ENCODE data around the gene PLK5. TPM values are rescaled to one million over a fixed set of nuclear protein-coding genes. Genes with fewer than 3 reads are reported as not detected.

Gene PLK5
- total RNA-seq, 1 experiment from 2014 or later, result 1.4 TPM

DNA sequence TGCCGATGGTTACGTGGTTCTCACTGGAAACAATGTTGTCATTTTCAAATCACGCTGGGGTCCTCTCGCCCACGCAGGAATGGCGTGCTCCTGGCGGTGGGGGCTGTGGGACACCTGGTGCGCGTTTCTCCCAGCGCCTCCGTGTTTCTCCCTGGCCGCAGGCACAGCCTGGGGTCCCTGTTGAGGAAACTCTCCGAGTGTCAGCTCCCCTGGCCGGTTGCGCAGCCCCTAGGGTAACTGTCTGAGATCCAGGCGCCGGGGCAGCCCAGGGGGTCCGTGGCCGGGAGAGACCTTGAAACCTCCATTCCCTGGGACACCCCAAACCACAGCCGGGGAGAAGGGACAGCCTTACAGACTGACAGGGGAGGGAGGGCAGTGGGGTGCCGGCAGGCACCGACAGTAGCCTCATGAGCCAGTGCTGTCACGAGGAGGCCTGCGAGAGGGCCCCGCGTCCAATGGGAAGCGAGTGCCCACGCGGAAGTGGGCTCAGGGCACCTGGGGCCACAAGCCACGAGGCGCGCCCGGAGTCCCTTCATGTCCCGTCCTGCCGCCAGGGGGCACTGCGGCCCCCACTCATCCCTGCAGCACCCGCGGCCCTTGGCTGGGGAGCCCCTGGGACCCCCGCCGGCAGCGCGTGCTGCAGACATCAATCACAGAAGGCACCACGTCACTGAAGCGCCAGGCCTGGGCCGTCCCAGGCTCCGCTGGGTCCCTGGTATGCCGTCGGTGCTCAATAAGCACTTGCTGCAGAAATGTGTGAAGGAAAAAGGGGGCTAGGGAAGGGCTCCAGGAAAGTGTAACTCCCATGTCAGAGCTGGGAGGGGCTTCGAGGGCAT lies 20.6 kb upstream of the PLK5 start:
- no peaks in the 10 kb centered on the region for H3K9me3 Mint-ChIP-seq
- peak; percentile 82 for DNase-seq (ENCODE audit: low spot score)
- CTCF ChIA-PET, result interaction anchor here (0.6 to 2.6 kb wide), 8 partner anchors 10 to 43 kb away, joined by 3 to 15 read pairs (median 4); partner anchors contain the start of gene REEP6
- TF ChIP-seq TEAD1 (CRISPR knock-in tag; IDR thresholded peaks at IDR 0.05) (0 out of 2 replicates have a peak, but pooled peaks have one; percentile 47), ZNF219 (CRISPR knock-in tag; IDR thresholded peaks at IDR 0.05; ENCODE audit: borderline replicate concordance) (0 out of 2 replicates have a peak, but pooled peaks have one; percentile 76), GTF2I (CRISPR knock-in tag; conservative IDR thresholded peaks at IDR 0.05) (no peak), ZNF396 (CRISPR knock-in tag; IDR thresholded peaks at IDR 0.05; ENCODE audit: borderline replicate concordance) (no peak), ZNF138 (CRISPR knock-in tag; conservative IDR thresholded peaks at IDR 0.05) (no peak), TEAD4 (CRISPR knock-in tag; IDR thresholded peaks at IDR 0.05) (0 out of 2 replicates have a peak, but pooled peaks have one; percentile 31), ZNF423 (CRISPR knock-in tag; IDR thresholded peaks at IDR 0.05) (0 out of 2 replicates have a peak, but pooled peaks have one; percentile 28), RELA (CRISPR knock-in tag; IDR thresholded peaks at IDR 0.05; ENCODE audit: borderline replicate concordance) (peak; percentile 19; the same call in 1 of the 2 replicates), CBFB (CRISPR knock-in tag; IDR thresholded peaks at IDR 0.05; ENCODE audit: low read depth) (no peak), ZNF232 (CRISPR knock-in tag; IDR thresholded peaks at IDR 0.05) (0 out of 2 replicates have a peak, but pooled peaks have one; percentile 34)
- TF ChIP-seq, protein P1, sequence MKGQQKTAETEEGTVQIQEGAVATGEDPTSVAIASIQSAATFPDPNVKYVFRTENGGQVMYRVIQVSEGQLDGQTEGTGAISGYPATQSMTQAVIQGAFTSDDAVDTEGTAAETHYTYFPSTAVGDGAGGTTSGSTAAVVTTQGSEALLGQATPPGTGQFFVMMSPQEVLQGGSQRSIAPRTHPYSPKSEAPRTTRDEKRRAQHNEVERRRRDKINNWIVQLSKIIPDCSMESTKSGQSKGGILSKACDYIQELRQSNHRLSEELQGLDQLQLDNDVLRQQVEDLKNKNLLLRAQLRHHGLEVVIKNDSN (CRISPR knock-in tag; IDR thresholded peaks at IDR 0.05), result peak; percentile 60
- TF ChIP-seq, protein P2, sequence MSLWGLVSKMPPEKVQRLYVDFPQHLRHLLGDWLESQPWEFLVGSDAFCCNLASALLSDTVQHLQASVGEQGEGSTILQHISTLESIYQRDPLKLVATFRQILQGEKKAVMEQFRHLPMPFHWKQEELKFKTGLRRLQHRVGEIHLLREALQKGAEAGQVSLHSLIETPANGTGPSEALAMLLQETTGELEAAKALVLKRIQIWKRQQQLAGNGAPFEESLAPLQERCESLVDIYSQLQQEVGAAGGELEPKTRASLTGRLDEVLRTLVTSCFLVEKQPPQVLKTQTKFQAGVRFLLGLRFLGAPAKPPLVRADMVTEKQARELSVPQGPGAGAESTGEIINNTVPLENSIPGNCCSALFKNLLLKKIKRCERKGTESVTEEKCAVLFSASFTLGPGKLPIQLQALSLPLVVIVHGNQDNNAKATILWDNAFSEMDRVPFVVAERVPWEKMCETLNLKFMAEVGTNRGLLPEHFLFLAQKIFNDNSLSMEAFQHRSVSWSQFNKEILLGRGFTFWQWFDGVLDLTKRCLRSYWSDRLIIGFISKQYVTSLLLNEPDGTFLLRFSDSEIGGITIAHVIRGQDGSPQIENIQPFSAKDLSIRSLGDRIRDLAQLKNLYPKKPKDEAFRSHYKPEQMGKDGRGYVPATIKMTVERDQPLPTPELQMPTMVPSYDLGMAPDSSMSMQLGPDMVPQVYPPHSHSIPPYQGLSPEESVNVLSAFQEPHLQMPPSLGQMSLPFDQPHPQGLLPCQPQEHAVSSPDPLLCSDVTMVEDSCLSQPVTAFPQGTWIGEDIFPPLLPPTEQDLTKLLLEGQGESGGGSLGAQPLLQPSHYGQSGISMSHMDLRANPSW (CRISPR knock-in tag; conservative IDR thresholded peaks at IDR 0.05; ENCODE audit: low read depth), result no peak
- TF ChIP-seq, protein P3, sequence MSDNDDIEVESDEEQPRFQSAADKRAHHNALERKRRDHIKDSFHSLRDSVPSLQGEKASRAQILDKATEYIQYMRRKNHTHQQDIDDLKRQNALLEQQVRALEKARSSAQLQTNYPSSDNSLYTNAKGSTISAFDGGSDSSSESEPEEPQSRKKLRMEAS (CRISPR knock-in tag; IDR thresholded peaks at IDR 0.05), result peak; percentile 92
- TF ChIP-seq, protein P4, sequence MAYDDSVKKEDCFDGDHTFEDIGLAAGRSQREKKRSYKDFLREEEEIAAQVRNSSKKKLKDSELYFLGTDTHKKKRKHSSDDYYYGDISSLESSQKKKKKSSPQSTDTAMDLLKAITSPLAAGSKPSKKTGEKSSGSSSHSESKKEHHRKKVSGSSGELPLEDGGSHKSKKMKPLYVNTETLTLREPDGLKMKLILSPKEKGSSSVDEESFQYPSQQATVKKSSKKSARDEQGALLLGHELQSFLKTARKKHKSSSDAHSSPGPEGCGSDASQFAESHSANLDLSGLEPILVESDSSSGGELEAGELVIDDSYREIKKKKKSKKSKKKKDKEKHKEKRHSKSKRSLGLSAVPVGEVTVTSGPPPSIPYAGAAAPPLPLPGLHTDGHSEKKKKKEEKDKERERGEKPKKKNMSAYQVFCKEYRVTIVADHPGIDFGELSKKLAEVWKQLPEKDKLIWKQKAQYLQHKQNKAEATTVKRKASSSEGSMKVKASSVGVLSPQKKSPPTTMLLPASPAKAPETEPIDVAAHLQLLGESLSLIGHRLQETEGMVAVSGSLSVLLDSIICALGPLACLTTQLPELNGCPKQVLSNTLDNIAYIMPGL (CRISPR knock-in tag; IDR thresholded peaks at IDR 0.05), result 0 out of 2 replicates have a peak, but pooled peaks have one; percentile 66
- TF ChIP-seq, protein P5, sequence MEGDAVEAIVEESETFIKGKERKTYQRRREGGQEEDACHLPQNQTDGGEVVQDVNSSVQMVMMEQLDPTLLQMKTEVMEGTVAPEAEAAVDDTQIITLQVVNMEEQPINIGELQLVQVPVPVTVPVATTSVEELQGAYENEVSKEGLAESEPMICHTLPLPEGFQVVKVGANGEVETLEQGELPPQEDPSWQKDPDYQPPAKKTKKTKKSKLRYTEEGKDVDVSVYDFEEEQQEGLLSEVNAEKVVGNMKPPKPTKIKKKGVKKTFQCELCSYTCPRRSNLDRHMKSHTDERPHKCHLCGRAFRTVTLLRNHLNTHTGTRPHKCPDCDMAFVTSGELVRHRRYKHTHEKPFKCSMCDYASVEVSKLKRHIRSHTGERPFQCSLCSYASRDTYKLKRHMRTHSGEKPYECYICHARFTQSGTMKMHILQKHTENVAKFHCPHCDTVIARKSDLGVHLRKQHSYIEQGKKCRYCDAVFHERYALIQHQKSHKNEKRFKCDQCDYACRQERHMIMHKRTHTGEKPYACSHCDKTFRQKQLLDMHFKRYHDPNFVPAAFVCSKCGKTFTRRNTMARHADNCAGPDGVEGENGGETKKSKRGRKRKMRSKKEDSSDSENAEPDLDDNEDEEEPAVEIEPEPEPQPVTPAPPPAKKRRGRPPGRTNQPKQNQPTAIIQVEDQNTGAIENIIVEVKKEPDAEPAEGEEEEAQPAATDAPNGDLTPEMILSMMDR (IDR thresholded peaks at IDR 0.05), result peak; percentile 81
- TF ChIP-seq, protein P6, sequence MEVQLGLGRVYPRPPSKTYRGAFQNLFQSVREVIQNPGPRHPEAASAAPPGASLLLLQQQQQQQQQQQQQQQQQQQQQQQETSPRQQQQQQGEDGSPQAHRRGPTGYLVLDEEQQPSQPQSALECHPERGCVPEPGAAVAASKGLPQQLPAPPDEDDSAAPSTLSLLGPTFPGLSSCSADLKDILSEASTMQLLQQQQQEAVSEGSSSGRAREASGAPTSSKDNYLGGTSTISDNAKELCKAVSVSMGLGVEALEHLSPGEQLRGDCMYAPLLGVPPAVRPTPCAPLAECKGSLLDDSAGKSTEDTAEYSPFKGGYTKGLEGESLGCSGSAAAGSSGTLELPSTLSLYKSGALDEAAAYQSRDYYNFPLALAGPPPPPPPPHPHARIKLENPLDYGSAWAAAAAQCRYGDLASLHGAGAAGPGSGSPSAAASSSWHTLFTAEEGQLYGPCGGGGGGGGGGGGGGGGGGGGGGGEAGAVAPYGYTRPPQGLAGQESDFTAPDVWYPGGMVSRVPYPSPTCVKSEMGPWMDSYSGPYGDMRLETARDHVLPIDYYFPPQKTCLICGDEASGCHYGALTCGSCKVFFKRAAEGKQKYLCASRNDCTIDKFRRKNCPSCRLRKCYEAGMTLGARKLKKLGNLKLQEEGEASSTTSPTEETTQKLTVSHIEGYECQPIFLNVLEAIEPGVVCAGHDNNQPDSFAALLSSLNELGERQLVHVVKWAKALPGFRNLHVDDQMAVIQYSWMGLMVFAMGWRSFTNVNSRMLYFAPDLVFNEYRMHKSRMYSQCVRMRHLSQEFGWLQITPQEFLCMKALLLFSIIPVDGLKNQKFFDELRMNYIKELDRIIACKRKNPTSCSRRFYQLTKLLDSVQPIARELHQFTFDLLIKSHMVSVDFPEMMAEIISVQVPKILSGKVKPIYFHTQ (CRISPR knock-in tag; IDR thresholded peaks at IDR 0.05), result no peak
- TF ChIP-seq, protein P7, sequence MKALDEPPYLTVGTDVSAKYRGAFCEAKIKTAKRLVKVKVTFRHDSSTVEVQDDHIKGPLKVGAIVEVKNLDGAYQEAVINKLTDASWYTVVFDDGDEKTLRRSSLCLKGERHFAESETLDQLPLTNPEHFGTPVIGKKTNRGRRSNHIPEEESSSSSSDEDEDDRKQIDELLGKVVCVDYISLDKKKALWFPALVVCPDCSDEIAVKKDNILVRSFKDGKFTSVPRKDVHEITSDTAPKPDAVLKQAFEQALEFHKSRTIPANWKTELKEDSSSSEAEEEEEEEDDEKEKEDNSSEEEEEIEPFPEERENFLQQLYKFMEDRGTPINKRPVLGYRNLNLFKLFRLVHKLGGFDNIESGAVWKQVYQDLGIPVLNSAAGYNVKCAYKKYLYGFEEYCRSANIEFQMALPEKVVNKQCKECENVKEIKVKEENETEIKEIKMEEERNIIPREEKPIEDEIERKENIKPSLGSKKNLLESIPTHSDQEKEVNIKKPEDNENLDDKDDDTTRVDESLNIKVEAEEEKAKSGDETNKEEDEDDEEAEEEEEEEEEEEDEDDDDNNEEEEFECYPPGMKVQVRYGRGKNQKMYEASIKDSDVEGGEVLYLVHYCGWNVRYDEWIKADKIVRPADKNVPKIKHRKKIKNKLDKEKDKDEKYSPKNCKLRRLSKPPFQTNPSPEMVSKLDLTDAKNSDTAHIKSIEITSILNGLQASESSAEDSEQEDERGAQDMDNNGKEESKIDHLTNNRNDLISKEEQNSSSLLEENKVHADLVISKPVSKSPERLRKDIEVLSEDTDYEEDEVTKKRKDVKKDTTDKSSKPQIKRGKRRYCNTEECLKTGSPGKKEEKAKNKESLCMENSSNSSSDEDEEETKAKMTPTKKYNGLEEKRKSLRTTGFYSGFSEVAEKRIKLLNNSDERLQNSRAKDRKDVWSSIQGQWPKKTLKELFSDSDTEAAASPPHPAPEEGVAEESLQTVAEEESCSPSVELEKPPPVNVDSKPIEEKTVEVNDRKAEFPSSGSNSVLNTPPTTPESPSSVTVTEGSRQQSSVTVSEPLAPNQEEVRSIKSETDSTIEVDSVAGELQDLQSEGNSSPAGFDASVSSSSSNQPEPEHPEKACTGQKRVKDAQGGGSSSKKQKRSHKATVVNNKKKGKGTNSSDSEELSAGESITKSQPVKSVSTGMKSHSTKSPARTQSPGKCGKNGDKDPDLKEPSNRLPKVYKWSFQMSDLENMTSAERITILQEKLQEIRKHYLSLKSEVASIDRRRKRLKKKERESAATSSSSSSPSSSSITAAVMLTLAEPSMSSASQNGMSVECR (CRISPR knock-in tag; IDR thresholded peaks at IDR 0.05; ENCODE audit: borderline replicate concordance), result 0 out of 2 replicates have a peak, but pooled peaks have one; percentile 61
- TF ChIP-seq, protein P8, sequence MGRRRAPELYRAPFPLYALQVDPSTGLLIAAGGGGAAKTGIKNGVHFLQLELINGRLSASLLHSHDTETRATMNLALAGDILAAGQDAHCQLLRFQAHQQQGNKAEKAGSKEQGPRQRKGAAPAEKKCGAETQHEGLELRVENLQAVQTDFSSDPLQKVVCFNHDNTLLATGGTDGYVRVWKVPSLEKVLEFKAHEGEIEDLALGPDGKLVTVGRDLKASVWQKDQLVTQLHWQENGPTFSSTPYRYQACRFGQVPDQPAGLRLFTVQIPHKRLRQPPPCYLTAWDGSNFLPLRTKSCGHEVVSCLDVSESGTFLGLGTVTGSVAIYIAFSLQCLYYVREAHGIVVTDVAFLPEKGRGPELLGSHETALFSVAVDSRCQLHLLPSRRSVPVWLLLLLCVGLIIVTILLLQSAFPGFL (CRISPR knock-in tag; IDR thresholded peaks at IDR 0.05; ENCODE audit: borderline replicate concordance), result no peak

More for the DNA sequence above, 20.6 kb upstream of the PLK5 start:
- Mint-ChIP-seq H3K4me3 (peak overlapping the region; percentile 50), H3K36me3 (peaks cover 5% of the 10 kb centered on the region; the same call in 1 of the 2 replicates), H3K27ac (no peak overlapping the region), H3K4me1 (no peaks in the 10 kb centered on the region; the same call in 1 of the 2 replicates), H3K27me3 (ENCODE audit: low read depth) (peaks cover 41% of the 10 kb centered on the region)
- POLR2A ChIA-PET, result interaction anchor here (0.6 to 0.7 kb wide), 2 partner anchors 418 to 1521 kb away, joined by 3 read pairs; no protein-coding TSS in a partner anchor
- ATAC-seq, result peak; percentile 8
